GM19324 (cell line): ENCODE results near the gene GOSR1.
"Not testable (repeated sequence)": the region's sequence is repeated elsewhere in the genome, so short reads cannot be mapped to it uniquely, and the experiment has no call there.

Experiments
- ATAC-seq: cut with Tn5 transposase; IDR thresholded peaks from one replicate; pipeline ENCODE4 v1.9.1; 2021; ENCODE audit warnings: mild to moderate bottlenecking, moderate library complexity; ENCODE audit not compliant: unreplicated experiment, low FRiP score

Gene GOSR1

DNA sequence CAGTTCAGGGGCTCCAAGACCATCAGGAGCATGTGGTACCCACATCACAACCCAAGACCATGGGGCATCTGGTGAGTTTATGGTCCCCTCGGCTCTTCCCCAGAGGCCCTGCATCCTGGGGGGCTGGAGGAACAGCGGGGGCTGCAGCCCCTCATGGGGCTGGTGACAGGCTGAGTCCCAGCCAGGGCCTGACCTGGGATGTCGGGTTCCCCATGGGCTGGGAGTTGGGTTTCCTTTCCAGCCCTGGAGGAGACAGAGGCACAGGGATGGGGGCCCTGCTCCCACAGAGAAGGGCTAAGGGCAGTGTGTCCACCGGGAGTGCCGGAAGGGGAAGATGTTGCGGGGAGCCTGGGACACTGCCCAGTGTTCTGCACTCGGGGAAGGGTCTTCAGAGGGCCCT lies 82.4 kb downstream of the GOSR1 start:
- ATAC-seq = no peak

DNA sequence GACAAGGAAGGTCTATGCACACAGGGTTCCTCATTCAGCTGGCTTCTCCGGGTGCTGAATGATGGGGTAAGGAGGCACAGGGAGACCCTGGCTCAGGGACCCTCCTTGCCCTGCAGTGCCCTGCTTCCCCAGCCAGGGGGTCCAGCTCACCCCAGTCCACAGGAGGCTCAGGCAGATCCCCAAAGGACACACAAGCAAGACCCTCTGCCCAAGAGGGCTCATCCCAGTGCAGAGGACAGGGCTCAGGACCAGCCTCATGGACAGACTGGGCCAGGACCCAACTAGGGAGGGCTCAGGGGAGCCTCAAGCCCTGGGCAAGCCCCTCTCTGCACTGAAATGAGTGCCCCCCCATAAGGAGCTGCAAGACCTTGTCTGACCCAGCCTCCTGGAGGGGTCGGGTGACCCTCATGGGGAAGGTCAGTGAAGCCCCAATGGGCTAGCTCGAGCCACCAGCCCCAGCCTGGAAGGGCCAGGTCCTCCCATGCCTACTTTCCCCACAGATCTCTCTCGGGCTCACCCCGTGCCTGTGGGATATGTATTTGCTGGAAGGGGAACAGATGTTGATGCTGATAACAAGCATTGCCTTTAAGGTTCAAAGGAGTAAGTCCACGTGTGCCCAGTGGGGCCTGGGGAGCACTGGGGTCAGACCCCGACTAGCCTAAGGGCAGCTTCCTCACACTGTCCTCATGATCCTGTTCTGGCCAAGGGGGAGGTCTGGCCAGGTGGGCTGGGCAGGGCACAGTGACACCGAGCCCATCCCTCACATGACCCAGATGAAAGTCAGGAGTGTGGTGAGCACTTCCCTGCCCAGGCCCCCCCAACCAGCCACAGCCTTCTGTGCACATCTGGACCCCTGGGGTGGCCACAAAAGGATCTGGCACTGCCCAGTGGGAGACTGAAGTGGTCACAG lies 83.2 kb downstream of the GOSR1 start:
- not testable (repeated sequence) for ATAC-seq

DNA sequence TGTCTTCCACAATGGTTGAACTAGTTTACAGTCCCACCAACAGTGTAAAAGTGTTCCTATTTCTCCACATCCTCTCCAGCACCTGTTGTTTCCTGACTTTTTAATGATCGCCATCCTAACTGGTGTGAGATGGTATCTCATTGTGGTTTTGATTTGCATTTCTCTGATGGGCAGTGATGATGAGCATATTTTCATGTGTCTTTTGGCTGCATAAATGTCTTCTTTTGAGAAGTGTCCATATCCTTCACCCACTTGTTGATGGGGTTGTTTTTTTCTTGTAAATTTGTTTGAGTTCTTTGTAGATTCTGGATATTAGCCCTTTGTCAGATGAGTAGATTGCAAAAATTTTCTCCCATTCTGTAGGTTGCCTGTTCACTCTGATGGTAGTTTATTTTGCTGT lies 84.6 kb downstream of the GOSR1 start:
- ATAC-seq = not testable (repeated sequence)

DNA sequence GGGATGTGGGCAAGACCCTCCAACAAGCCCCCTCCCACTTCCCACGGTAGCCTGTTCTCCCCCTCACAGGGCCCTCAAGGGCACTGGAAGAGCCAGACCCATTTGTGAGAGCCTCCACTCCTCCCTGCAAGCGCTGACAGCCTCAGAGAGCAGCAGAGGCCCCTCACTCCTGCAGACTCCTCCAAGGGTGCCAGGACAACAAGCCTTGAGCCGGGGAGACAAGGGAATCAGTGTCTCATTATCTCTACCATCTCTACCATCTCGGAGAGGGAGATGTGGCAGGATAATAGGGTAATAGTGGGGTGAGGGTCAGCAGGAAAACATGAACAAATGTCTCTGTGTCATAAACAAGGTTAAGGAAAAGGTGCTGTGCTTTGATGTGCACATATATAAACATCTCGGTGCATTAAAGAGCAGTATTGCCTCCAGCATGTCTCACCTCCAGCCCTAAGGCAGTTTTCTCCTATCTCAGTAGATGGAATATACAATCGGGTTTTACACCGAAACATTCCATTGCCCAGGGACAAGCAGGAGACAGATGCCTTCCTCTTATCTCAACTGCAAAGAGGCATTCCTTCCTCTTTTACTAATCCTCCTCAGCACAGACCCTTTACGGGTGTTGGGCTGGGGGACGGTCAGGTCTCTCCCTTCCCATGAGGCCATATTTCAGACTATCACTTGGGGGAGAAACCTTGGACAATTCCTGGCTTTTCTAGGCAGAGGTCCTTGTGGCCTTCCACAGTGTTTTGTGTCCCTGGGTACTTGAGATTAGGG lies 86.1 kb downstream of the GOSR1 start:
- not testable (repeated sequence) for ATAC-seq

DNA sequence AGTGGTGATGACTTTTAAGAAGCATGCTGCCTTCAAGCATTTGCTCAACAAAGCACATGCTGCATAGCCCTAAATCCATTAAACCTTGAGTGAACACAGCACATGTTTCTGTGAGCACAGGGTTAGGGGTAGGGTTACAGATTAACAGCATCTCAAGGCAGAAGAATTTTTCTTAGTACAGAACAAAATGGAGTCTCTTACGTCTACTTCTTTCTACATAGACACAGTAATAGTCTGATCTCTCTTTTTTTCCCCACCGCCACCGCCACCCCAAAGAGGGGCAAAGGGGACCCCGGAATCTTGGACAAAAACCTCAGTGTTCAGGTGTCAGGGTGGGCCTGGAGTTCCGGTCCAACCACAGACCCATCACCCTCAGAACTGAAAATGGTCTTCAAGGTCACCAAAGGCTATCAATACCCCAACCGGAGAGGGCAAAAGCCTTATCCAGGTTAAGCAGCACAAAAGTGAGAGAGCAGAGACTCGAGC lies 86.7 kb downstream of the GOSR1 start:
- ATAC-seq = not testable (repeated sequence)

DNA sequence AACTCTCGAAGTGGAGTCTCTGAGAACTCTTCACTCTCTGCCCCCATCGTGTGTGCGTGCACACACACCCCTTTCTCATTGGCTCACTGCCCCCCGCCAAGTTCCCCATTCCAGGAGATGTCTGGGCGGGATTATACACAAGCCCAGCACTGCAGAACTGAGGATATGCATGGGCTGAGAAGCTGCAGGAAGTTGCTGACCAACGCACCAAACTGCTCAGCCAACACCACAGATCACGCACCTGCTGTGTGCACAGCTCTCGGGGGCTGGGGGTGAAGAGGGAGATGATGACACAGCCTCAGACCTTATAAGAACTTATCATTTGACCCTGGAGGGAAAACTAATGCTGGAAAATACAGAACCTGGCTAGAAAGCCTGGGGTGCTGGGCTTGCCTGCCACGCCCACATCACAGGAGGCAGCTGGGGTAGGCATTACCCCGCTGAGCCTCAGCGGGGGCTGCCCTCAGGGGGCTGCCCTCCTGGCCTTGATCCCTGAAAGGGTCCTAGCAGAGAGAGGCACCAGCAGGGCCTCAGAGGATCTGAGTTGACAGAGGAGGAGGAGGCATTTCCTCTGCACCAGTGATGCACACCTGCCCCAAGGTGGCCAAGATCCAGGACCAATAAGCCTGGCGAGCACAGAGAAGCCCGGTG lies 87.3 kb downstream of the GOSR1 start:
- not testable (repeated sequence) for ATAC-seq

DNA sequence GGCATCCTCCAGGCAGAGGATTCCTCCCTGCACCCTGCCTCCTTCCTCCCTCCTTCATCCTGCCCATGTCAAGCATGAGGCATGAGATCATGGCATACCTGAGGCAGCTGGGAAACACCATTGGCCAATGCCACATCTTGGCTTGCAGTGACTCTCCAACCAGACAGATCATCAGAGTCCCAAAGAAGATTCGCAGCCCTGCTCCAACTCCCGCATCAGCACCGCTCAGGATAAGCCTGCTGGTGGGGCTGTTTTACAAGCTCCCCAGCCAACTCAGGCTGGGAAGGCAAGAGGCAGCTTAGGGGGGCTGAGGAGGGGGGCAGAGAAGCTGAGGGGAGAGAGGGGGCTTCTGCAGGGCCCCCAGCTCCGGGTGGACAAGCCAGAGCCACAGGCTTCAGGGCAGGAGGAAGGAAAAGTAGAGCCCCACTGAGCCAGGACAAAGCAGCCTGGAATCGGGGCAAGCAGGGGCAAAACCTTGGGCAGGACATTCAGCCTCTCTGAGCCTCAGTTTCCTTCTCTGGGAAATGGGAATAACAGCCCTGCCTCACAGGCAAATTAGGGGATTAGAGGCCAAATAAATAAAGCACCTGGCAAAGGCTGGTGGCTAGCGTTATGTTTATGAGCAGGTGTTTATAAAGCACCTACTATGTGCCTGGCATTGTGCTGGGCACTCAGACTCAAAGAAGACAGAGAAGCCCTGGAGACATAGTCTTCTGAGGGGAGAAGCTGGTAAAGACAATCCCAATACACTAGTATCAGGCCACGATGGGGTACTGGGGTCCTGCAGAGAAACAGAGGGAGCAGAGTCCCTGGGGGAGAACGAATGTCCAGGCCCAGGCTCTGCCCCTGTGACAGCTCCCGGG lies 88.1 kb downstream of the GOSR1 start:
- no peak for ATAC-seq

DNA sequence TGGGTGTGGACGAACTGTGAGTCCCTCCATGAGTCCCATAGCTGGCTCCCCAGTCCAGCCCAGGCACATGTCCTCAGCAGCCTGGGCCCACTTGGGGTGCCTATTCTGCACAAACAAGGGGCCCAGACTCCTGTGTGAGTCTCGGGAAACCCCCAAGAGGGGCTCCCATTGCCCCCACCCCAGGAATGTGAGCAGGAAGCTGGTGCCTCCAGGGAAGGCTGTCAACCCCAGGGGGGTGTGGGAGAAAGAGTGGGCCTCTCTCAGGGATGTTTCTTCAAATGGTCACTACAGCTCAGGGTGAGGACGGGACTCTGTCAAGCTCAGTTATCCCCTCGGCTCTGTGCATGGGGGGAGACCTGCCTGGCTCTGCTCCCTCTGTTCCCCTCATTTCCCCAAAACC lies 88.9 kb downstream of the GOSR1 start:
- ATAC-seq = not testable (repeated sequence)

DNA sequence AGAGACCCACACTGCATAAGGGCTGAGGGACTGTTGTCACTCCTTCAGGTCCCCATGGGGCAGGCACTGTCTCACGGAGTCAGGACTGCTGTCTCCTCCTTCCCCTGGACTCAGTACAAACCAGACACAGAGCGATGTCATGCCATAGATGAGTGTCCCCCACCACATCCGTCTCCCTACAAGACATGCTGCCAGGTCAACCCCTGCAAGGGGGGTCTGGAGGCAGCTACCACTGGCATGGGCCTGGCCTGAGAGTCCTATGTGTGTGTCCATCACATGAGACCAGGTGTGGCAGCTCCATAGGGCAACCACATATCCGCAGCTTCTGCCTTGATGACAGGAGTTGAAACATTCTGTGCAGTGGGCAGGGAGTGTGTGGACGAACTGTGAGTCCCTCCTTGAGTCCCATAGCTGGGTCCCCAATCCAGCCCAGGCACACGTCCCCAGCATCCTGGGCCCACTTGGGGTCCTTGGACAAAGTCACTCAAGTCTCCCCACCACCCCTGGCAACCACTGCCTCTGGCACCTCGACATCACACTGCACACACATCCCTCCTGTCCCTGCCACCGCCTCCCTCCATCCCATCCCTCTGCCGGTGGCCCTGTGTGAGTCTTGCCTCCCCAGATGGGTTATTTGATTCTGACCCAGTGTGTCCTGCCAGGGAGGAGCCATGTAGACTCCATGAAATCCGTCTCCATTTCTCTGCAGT lies 89.5 kb downstream of the GOSR1 start:
- ATAC-seq = not testable (repeated sequence)

DNA sequence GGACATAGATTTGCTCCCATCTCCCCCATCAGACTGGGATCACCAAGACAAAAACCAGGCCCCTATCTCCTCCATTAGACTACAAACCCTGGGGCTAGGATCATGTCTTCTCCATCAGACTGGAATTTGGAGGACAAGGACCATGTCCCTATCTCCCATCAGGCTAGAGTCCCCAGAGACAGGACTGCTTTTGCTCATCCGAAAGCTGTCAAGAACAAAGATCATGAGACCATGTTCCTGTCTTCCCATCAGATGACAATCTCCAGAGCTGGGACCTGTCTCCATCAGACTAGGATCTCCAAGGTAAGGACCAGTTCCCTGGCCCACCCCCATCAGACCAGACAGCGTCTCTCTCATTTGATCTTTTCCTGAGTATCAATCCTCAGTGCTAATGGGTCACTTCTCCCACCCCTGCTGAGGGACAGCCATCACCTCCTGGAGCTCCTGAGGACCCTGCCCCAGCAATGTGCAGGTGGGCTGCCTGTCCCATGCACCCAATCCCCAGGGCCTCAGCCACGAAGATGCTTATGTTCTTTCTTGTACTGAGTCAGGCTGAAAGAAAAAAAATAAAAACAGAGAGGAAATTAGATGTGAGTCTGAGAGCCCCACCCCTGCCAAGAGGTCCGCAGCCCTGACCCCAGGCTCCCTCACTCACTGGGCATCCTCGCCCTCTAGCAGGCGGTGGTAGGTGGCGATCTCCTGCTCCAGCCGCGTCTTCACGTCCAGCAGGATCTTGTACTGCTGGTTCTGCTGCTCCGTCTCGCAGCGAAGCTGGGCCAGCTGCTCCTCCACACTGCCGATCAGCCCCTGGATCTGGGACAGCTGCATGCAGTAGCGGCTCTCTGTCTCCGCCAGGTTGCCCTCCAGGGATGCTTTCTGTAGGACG lies 90.3 kb downstream of the GOSR1 start:
- no peak for ATAC-seq

DNA sequence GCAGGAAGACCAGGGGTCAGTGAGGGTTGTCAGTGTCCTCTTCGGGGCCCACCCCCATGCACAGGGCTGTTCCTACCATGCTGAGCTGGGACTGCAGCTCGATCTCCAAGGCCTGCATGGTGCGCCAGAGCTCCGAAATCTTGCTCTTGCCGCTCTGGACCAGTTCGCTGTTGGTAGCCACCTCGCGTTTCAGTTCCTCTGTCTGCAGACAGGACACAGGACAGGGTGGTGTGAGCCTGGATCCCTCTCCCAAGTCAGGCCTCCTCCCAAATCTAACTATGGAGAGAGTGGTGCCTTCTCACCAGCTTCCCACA lies 90.9 kb downstream of the GOSR1 start:
- no peak for ATAC-seq

DNA sequence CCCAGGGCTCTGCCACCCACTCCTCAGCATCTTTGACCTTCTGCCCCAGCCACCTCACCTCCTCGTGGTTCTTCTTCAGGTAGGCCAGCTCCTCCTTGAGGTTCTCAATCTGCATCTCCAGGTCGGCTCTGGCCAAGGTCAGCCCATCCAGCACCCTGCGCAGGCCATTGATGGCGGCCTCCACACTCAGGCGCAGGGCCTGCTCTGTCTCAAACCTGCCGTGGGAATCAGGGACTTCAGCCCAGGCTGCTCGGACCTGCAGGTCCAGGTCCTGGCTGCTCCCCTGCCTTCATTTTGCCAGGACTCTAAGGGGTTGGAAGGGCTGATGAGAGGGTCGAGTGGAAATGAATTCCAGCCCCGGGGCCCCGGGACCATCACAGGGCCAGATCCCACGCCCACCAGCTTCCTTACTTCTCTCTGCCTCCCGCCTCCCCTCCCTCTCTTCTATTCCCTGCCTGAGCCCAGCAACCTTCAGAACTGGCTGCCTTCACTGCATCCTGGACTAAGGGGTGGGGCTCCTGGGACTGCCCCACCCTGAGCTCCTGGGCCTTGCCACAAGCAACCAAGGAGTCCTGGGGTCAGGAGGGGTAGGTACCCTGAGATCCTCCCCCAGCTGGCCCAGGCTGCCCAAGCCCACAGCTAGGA lies 92.4 kb downstream of the GOSR1 start:
- not testable (repeated sequence) for ATAC-seq

DNA sequence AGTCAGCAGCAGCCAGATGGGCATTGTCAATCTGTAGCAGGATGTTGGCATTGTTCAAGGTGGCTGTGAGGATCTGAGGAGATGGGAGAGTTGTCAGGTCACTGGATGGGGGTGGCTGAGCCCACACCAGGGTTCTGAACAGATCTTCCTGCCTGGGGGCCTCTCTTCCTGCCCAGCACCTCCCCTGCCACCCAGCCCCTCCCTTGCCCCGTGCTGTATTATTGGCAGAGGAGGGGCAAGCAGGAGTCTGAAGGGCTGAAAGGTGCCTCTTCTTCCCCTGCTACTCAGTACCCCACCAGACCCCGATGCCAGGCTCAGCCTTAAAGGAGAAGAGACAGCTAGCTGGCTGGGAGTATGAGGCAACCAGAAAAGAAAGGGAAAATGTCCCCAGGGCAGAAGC lies 93.0 kb downstream of the GOSR1 start:
- no peak for ATAC-seq

DNA sequence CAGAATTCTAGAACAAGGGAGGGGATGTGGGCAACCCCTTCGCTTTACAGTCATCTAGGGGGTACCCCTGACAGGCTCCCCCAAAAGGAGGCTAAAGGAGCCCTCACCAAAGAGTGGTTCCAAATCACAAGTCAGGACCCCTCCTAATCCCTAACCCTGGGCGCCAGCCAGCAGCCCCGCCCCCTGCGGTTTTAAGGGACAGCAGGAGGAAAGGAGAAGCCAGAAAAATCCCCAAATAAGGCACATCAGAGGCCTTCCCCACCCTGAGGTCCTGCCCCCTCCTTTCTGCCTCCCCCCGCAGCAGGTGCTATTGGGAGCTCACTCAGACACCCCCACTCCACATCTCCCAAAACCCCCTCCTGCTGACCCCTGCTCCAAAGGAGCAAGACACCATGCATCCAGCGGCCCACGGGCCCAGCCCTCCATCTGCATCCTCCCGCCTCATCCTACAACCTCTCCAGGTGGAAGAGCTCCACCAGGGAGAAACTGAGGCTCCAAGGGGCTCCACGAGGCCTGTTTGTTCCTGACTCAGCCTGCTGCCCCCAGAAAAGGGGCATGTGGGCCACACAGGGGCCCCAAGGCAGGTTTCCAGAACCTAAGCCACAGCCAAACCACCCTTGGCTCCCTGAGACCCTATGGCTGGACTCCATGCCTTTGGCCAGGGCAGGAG lies 93.5 kb downstream of the GOSR1 start:
- ATAC-seq = no peak

DNA sequence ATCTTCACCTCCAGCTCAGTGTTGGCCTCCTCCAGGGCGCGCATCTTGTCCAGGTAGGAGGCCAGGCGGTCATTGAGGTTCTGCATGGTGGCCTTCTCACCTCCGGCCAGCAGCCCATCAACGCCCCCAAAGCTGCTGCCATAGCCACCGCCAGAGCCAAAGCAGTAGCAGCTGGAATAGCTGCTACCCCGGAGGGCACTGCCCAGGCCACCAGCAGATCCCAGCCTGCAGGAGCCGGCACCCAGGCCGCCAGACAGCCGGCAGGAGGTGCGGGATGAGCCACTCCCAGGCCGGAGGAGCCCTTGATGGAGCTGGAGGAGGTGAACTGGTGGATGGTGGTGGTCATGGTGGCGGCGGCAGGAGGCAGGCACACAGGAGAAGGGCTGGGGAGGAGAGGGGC lies 94.2 kb downstream of the GOSR1 start:
- not testable (repeated sequence) for ATAC-seq

DNA sequence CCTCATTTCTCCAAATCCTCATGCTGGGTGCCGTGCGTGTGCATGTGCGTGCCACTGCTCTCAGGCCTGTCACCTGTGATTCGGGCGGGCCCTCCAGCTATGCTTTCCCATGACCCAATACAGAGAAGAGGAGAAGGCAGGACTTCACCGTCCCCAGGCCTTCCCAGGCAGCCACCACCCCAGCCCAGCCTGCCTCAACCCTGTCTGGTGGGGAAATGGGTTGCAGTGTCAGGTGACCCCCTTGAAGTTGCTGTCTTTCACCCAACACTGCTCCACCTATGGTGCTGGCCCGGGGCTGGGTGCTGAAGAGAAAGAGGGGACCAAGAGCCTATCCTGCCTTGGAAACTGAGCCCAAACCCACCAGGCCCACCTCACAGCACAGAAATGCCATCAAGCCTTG lies 94.7 kb downstream of the GOSR1 start:
- no peak for ATAC-seq
